Measurements from ENCODE around the gene FAM200A.

- TF ChIP-seq CTCF (IDR thresholded peaks at IDR 0.05) (no peak), POLR2A (IDR thresholded peaks at IDR 0.05) (no peak)
Measured at GRCh38 chr7:99504281-99504602, 47.7 kb downstream of the FAM200A start.

All from uterus (tissue), 2 donors.